DND-41 (cell line): Measurements from ENCODE around the gene MOGAT2.

Source experiments
- ATAC-seq: fragments of 200-7000 bp; cut with Tn5 transposase; 3 replicates; pipeline ENCODE4 v1.9.1; 2021; ENCODE audit warnings: low read depth; ENCODE audit not compliant: insufficient read depth
- DNase-seq: peaks from one replicate; pipeline ENCODE4 v3.0.0-alpha.2; 2020
- H2AFZ ChIP-seq: 2 replicates; pipeline ENCODE4 v1.6.0; 2012; ENCODE audit warnings: low read depth, low read length
- H3K27ac ChIP-seq: 2 replicates; pipeline ENCODE4 v1.5.1; 2012; ENCODE audit warnings: low read length, inconsistent platforms
- H3K27me3 ChIP-seq: fragments of 200-600 bp; sonication (generic); 2 replicates; pipeline ENCODE4 v1.6.0; 2012; ENCODE audit warnings: low read length, mild to moderate bottlenecking, inconsistent platforms; ENCODE audit not compliant: insufficient read depth, poor library complexity
- H3K36me3 ChIP-seq: 2 replicates; pipeline ENCODE4 v1.5.1; 2012; ENCODE audit warnings: low read length, inconsistent platforms; ENCODE audit not compliant: insufficient read depth
- H3K4me1 ChIP-seq: 2 replicates; pipeline ENCODE4 v1.5.1; 2012; ENCODE audit warnings: mild to moderate bottlenecking, low read length; ENCODE audit not compliant: insufficient read depth
- H3K4me2 ChIP-seq: 2 replicates; pipeline ENCODE4 v1.6.0; 2012; ENCODE audit warnings: mild to moderate bottlenecking, moderate library complexity, low read length, inconsistent platforms; ENCODE audit not compliant: insufficient read depth
- H3K4me3 ChIP-seq, 2 experiments: fragments of 200-600 bp in 1 of 2; shearing (Covaris generic) in 1 of 2; 2 replicates each; pipeline ENCODE4 v1.5.1; 2012 to 2016; ENCODE audit warnings: inconsistent platforms in 2 of 2, low read length in 2 of 2, mild to moderate bottlenecking in 2 of 2, low read depth in 1 of 2, moderate library complexity in 1 of 2
- H3K79me2 ChIP-seq: 2 replicates; pipeline ENCODE4 v1.6.0; 2012; ENCODE audit warnings: low read length, inconsistent platforms; ENCODE audit not compliant: insufficient read depth
- H3K9ac ChIP-seq: 2 replicates; pipeline ENCODE4 v1.6.0; 2012; ENCODE audit warnings: low read depth, mild to moderate bottlenecking, inconsistent platforms, low read length, moderate library complexity
- H3K9me3 ChIP-seq: 2 replicates; pipeline ENCODE4 v1.5.1; 2012; ENCODE audit warnings: low read length, moderate library complexity, mild to moderate bottlenecking, inconsistent platforms; ENCODE audit not compliant: insufficient read depth, severe bottlenecking
- H4K20me1 ChIP-seq: 2 replicates; pipeline ENCODE4 v1.6.0; 2012; ENCODE audit warnings: low read length; ENCODE audit not compliant: insufficient read depth
- EZH2 ChIP-seq: IDR thresholded peaks from 3 replicates; pipeline ENCODE4 v1.6.1; 2012; ENCODE audit warnings: borderline replicate concordance, low read depth, mild to moderate bottlenecking, moderate library complexity, low read length, inconsistent platforms; ENCODE audit not compliant: severe bottlenecking
- TF ChIP-seq, protein P1 (sequence below): IDR thresholded peaks from 2 replicates; pipeline ENCODE4 v1.5.1; 2012; ENCODE audit warnings: borderline replicate concordance, low read length, moderate library complexity, mild to moderate bottlenecking; ENCODE audit not compliant: poor library complexity, severe bottlenecking; ENCODE audit errors: extremely low read depth

Gene MOGAT2

GRCh38 chr11:75717608-75718418 is at the start of gene MOGAT2:
Gene MOGAT2 (plus strand): TSS chr11:75717838. CDS start chr11:75717889, 51 bp downstream.
- H3K4me2 ChIP-seq: no peak within 1 kb of the TSS
- H3K27me3 ChIP-seq: peaks cover 12% of the 10 kb centered on the region
- H3K36me3 ChIP-seq: no peaks in the 10 kb centered on the region
- H2AFZ ChIP-seq: no peak within 1 kb of the TSS
- H3K27ac ChIP-seq: no peak within 1 kb of the TSS
- TF ChIP-seq, protein P1, sequence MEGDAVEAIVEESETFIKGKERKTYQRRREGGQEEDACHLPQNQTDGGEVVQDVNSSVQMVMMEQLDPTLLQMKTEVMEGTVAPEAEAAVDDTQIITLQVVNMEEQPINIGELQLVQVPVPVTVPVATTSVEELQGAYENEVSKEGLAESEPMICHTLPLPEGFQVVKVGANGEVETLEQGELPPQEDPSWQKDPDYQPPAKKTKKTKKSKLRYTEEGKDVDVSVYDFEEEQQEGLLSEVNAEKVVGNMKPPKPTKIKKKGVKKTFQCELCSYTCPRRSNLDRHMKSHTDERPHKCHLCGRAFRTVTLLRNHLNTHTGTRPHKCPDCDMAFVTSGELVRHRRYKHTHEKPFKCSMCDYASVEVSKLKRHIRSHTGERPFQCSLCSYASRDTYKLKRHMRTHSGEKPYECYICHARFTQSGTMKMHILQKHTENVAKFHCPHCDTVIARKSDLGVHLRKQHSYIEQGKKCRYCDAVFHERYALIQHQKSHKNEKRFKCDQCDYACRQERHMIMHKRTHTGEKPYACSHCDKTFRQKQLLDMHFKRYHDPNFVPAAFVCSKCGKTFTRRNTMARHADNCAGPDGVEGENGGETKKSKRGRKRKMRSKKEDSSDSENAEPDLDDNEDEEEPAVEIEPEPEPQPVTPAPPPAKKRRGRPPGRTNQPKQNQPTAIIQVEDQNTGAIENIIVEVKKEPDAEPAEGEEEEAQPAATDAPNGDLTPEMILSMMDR: no peak
- no peak for DNase-seq
- no peaks in the 10 kb centered on the region for H4K20me1 ChIP-seq
- ATAC-seq: no peak
- no peak within 1 kb of the TSS for H3K4me3 ChIP-seq
- H3K9ac ChIP-seq: no peak within 1 kb of the TSS
- H3K4me1 ChIP-seq: no peaks in the 10 kb centered on the region
- no peaks in the 10 kb centered on the region for H3K9me3 ChIP-seq
- H3K79me2 ChIP-seq: no peaks in the 10 kb centered on the region

- Histone ChIP-seq H3K4me1 (no peaks in the 10 kb centered on the region), H3K36me3 (no peaks in the 10 kb centered on the region), H2AFZ (no peak within 1 kb of the TSS), H3K4me2 (no peak within 1 kb of the TSS), H4K20me1 (0 out of 2 replicates have a peak, but pooled peaks cover 2% of the 10 kb centered on the region), H3K27me3 (peaks cover 12% of the 10 kb centered on the region), H3K4me3 (no peak within 1 kb of the TSS), H3K9me3 (no peaks in the 10 kb centered on the region), H3K27ac (no peak within 1 kb of the TSS), H3K9ac (no peak within 1 kb of the TSS), H3K79me2 (no peaks in the 10 kb centered on the region)
- ATAC-seq: no peak
- no peak for DNase-seq
- TF ChIP-seq, protein P1: no peak
- TF ChIP-seq EZH2: no peak
Observed at GRCh38 chr11:75668451-75669297, 49.0 kb upstream of the MOGAT2 start, which contains the start of gene MAP6. Gene MAP6 (minus strand): TSS chr11:75669038. CDS start chr11:75668369, 669 bp downstream.

GRCh38 chr11:75673977-75674582 is 43.6 kb upstream of the MOGAT2 start:
- TF ChIP-seq EZH2: no peak
- TF ChIP-seq, protein P1: no peak
- no peak overlapping the region for H3K4me2 ChIP-seq
- H3K27me3 ChIP-seq: no peaks in the 10 kb centered on the region

More at GRCh38 chr11:75673977-75674582, 43.6 kb upstream of the MOGAT2 start:
- H4K20me1 ChIP-seq: no peaks in the 10 kb centered on the region
- H3K27ac ChIP-seq: no peak overlapping the region
- DNase-seq (peak; percentile 18), ATAC-seq (peak; percentile 50; the same call in 2 of the 3 replicates)
- no peaks in the 10 kb centered on the region for H3K9me3 ChIP-seq
- H2AFZ ChIP-seq: no peak overlapping the region
- no peak overlapping the region for H3K4me3 ChIP-seq
- no peaks in the 10 kb centered on the region for H3K4me1 ChIP-seq
- no peaks in the 10 kb centered on the region for H3K36me3 ChIP-seq
- no peak overlapping the region for H3K9ac ChIP-seq
- H3K79me2 ChIP-seq: no peaks in the 10 kb centered on the region
